Stimulated activated CD8-positive, alpha-beta memory T cell treated with anti-CD3 and anti-CD28 coated beads, Interleukin-2, amount 100 ng/mL, for 1 hour (primary cell): ENCODE results near the gene CNR2.
A peak's percentile ranks its signal among the peaks of the same experiment; 100 is the strongest.
"Not testable (repeated sequence)": the region's sequence is repeated elsewhere in the genome, so short reads cannot be mapped to it uniquely, and the experiment has no call there.

ENCODE experiments used
- DNase-seq, 2 donors: peaks; one replicate each; pipeline ENCODE4 v3.0.0-alpha.2; 2020; ENCODE audit warnings: low read depth in 2 of 2

CNR2 gene

GRCh38 chr1:23913212-23913880 is at the start of gene CNR2:
Gene CNR2, minus strand, starts transcription at chr1:23913362. Its CDS starts 37,745 bp downstream, at chr1:23875617.
- DNase-seq = no peak

GRCh38 chr1:23960291-23961020 is 47.3 kb upstream of the CNR2 start:
- DNase-seq = no peak

- DNase-seq = peak; percentile 87 to 94
These were observed 46.5 kb upstream of the CNR2 start, which contains the start of gene PNRC2 for GRCh38 chr1:23959461-23960290. Gene PNRC2, plus strand, starts transcription at chr1:23959828. Its CDS starts 1,630 bp downstream, at chr1:23961458.

GRCh38 chr1:23958810-23959460 is 45.8 kb upstream of the CNR2 start:
- peak; percentile 81 to 83 for DNase-seq

GRCh38 chr1:23958040-23958809 is 45.1 kb upstream of the CNR2 start:
- not testable (repeated sequence) for DNase-seq

- no peak for DNase-seq
These were observed 43.9 kb upstream of the CNR2 start for GRCh38 chr1:23957096-23957495.

- no peak for DNase-seq
These were observed 39.9 kb upstream of the CNR2 start for GRCh38 chr1:23953020-23953419.

- no peak for DNase-seq
These were observed 34.2 kb upstream of the CNR2 start for GRCh38 chr1:23947366-23947765.

- DNase-seq = no peak
These were observed 23.5 kb upstream of the CNR2 start for GRCh38 chr1:23936481-23937176.

GRCh38 chr1:23931491-23931880 is 18.3 kb upstream of the CNR2 start:
- no peak for DNase-seq

GRCh38 chr1:23930861-23931490 is 17.8 kb upstream of the CNR2 start:
- no peak for DNase-seq

- no peak for DNase-seq
These were observed 17.1 kb upstream of the CNR2 start for GRCh38 chr1:23930270-23930669.

GRCh38 chr1:23928789-23929188 is 15.6 kb upstream of the CNR2 start:
- DNase-seq = no peak

GRCh38 chr1:23927097-23927496 is 13.9 kb upstream of the CNR2 start:
- no peak for DNase-seq

- no peak for DNase-seq
These were observed 12.1 kb upstream of the CNR2 start for GRCh38 chr1:23925279-23925678.

GRCh38 chr1:23924601-23925000 is 11.4 kb upstream of the CNR2 start:
- DNase-seq = no peak

- DNase-seq = no peak
These were observed 10.7 kb upstream of the CNR2 start for GRCh38 chr1:23923592-23924499.

- DNase-seq = no peak
These were observed 9.3 kb upstream of the CNR2 start for GRCh38 chr1:23922321-23922943.
